ENCODE measurements around the gene CORIN.

The CORIN gene

DNA sequence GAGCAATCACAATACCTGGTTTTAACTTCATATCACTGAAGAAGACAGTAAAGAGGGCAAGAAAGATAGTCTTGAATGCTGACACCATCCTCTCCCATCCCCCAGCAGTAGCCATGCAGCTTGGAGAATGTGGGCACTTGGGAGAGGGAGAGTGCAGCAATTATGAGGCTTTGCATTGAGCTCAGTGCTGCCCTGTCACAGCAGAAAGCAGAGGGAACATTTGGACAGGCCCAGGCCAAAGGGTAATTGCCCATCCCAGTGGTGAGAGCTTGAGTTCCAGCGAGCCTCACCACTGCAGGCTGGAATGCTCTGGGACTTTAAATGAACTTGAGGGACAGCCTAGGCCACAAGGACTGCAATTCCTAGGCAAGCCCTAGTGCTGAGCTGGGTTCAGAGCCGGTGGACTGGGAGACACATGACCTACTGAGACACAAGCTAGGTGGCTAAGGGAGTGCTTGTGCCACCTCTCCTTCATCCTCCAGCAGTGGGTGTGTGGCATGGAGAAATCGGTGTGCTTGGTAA, 36.3 kb downstream of the CORIN start:
- ATAC-seq (ENCODE audit: low read depth) = no peak
- Histone ChIP-seq H3K27ac (ENCODE audit: poor library complexity, severe bottlenecking) (no peak overlapping the region), H3K4me1 (ENCODE audit: insufficient read depth, poor library complexity, severe bottlenecking) (no peaks in the 10 kb centered on the region), H3K9me3 (ENCODE audit: severe bottlenecking) (no peaks in the 10 kb centered on the region), H3K36me3 (ENCODE audit: low read depth) (no peaks in the 10 kb centered on the region), H3K27me3 (ENCODE audit: insufficient read depth, poor library complexity, severe bottlenecking) (peaks cover 4% of the 10 kb centered on the region), H3K4me3 (ENCODE audit: severe bottlenecking) (no peak overlapping the region)
- DNase-seq (ENCODE audit: low spot score) = no peak
- TF ChIP-seq, protein P1, sequence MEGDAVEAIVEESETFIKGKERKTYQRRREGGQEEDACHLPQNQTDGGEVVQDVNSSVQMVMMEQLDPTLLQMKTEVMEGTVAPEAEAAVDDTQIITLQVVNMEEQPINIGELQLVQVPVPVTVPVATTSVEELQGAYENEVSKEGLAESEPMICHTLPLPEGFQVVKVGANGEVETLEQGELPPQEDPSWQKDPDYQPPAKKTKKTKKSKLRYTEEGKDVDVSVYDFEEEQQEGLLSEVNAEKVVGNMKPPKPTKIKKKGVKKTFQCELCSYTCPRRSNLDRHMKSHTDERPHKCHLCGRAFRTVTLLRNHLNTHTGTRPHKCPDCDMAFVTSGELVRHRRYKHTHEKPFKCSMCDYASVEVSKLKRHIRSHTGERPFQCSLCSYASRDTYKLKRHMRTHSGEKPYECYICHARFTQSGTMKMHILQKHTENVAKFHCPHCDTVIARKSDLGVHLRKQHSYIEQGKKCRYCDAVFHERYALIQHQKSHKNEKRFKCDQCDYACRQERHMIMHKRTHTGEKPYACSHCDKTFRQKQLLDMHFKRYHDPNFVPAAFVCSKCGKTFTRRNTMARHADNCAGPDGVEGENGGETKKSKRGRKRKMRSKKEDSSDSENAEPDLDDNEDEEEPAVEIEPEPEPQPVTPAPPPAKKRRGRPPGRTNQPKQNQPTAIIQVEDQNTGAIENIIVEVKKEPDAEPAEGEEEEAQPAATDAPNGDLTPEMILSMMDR (IDR thresholded peaks at IDR 0.05; ENCODE audit: poor library complexity, severe bottlenecking) = no peak

DNA sequence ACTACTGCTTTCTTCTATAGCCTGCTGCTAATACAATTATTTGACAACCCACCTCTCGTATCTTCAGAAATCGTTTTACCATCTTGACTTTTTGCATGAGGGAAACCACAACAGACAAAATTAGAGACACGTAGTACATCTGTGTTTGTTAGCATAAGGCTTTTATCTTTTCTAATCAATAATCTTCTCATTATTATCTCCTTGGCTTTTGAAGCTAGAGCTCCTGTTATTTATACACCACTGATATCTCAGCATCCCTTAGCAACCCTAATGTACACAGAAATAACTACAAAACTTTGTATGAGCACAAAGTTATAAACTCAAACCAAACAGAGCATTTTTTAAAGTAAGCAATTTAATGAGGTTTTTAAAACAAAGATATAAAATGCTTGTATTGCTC, 39.7 kb downstream of the CORIN start:
- no peak overlapping the region for H3K4me3 ChIP-seq (ENCODE audit: severe bottlenecking)
- no peak for DNase-seq (ENCODE audit: low spot score)
- TF ChIP-seq, protein P1 (IDR thresholded peaks at IDR 0.05; ENCODE audit: poor library complexity, severe bottlenecking) = no peak
- ATAC-seq (ENCODE audit: low read depth) = no peak
- no peaks in the 10 kb centered on the region for H3K4me1 ChIP-seq (ENCODE audit: insufficient read depth, poor library complexity, severe bottlenecking)
- no peaks in the 10 kb centered on the region for H3K36me3 ChIP-seq (ENCODE audit: low read depth)
- peaks cover 4% of the 10 kb centered on the region for H3K27me3 ChIP-seq (ENCODE audit: insufficient read depth, poor library complexity, severe bottlenecking)
- no peaks in the 10 kb centered on the region for H3K9me3 ChIP-seq (ENCODE audit: severe bottlenecking)
- no peak overlapping the region for H3K27ac ChIP-seq (ENCODE audit: poor library complexity, severe bottlenecking)

DNA sequence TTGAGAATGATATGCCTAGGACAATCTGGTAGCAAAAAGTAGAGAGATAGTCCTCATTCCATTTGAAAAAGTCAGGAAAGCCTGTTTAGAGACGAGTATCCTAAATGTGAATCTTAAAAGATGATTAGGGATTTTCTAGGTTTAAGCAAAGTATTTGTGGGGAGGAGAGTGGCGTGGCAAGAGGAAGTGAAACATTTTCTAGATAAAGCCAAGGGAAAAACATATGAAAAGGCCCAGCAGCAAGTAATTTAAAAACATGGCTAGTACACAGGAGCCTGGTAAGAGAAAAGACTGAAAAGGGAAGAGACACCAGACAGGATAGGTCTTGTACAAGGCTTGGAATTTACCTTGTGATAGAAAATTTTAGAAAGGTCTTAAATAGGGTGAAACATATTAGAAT, 45.9 kb downstream of the CORIN start:
- no peaks in the 10 kb centered on the region for H3K9me3 ChIP-seq (ENCODE audit: severe bottlenecking)
- H3K27ac ChIP-seq (ENCODE audit: poor library complexity, severe bottlenecking) = no peak overlapping the region
- H3K4me3 ChIP-seq (ENCODE audit: severe bottlenecking) = no peak overlapping the region
- no peaks in the 10 kb centered on the region for H3K36me3 ChIP-seq (ENCODE audit: low read depth)
- ATAC-seq (ENCODE audit: low read depth) (no peak), DNase-seq (ENCODE audit: low spot score) (no peak)
- TF ChIP-seq, protein P1 (IDR thresholded peaks at IDR 0.05; ENCODE audit: poor library complexity, severe bottlenecking) = no peak
- H3K4me1 ChIP-seq (ENCODE audit: insufficient read depth, poor library complexity, severe bottlenecking) = no peaks in the 10 kb centered on the region
- no peaks in the 10 kb centered on the region for H3K27me3 ChIP-seq (ENCODE audit: insufficient read depth, poor library complexity, severe bottlenecking)

DNA sequence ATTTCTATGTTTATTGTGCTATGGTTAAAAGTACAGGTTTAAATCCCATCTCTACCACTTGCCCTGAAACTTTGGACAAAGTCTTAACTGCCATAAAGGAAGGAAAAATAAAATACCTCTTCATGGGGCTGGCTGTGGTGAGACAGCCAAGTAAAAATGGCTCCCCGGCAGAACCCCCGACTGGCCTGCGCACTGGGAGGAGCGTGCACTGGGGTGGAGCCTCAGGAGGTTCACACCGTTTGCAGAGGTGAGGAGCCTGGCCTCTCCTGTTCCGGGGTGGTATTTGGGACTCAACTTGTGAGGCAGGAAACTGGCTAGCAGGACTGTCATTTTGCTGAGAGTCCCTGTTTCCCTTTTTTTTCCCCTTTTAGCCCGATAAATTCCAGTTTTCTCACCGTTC, 47.8 kb downstream of the CORIN start:
- no peaks in the 10 kb centered on the region for H3K36me3 ChIP-seq (ENCODE audit: low read depth)
- ATAC-seq (ENCODE audit: low read depth) (no peak), DNase-seq (ENCODE audit: low spot score) (no peak)
- TF ChIP-seq, protein P1 (IDR thresholded peaks at IDR 0.05; ENCODE audit: poor library complexity, severe bottlenecking) = no peak
- H3K9me3 ChIP-seq (ENCODE audit: severe bottlenecking) = no peaks in the 10 kb centered on the region
- H3K27me3 ChIP-seq (ENCODE audit: insufficient read depth, poor library complexity, severe bottlenecking) = no peaks in the 10 kb centered on the region
- no peak overlapping the region for H3K27ac ChIP-seq (ENCODE audit: poor library complexity, severe bottlenecking)
- H3K4me3 ChIP-seq (ENCODE audit: severe bottlenecking) = no peak overlapping the region
- H3K4me1 ChIP-seq (ENCODE audit: insufficient read depth, poor library complexity, severe bottlenecking) = no peaks in the 10 kb centered on the region

DNA sequence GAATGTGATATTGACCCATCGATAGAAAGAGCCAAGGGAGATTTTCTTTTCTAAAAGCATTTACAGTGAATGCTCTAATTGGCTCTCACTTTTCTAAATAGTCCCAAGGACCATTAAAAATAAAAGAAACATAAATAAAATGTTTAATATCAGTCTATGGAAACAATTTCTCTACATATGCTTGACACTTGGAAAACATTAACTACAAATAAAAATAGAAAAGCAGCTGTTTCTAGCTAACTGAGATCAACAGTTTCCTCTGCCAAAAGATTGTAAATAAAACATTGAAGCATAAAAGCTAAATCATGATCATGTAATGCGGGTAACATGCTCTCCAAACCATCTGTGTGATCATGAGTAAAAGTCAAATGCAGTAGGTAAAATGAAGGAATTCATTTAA, 49.7 kb downstream of the CORIN start:
- Histone ChIP-seq H3K4me1 (ENCODE audit: insufficient read depth, poor library complexity, severe bottlenecking) (no peaks in the 10 kb centered on the region), H3K36me3 (ENCODE audit: low read depth) (no peaks in the 10 kb centered on the region), H3K27me3 (ENCODE audit: insufficient read depth, poor library complexity, severe bottlenecking) (no peaks in the 10 kb centered on the region), H3K4me3 (ENCODE audit: severe bottlenecking) (no peak overlapping the region), H3K27ac (ENCODE audit: poor library complexity, severe bottlenecking) (no peak overlapping the region), H3K9me3 (ENCODE audit: severe bottlenecking) (no peaks in the 10 kb centered on the region)
- TF ChIP-seq, protein P1 (IDR thresholded peaks at IDR 0.05; ENCODE audit: poor library complexity, severe bottlenecking) = no peak
- no peak for DNase-seq (ENCODE audit: low spot score)
- no peak for ATAC-seq (ENCODE audit: low read depth)

Measured in RWPE2 (cell line).